GM03348 (cell line): ENCODE data around the gene POU6F2.
"Not testable (repeated sequence)": the region's sequence is repeated elsewhere in the genome, so short reads cannot be mapped to it uniquely, and the experiment has no call there.

Experiments
- DNase-seq: peaks from one replicate; pipeline ENCODE4 v3.0.0; 2012; ENCODE audit warnings: low spot score

Gene POU6F2

GRCh38 chr7:39355664-39356063 is 378.0 kb downstream of the POU6F2 start:
- DNase-seq: no peak

GRCh38 chr7:39356172-39356925 is 378.6 kb downstream of the POU6F2 start:
- peak; percentile 16 for DNase-seq

GRCh38 chr7:39357648-39358047 is 379.9 kb downstream of the POU6F2 start:
- no peak for DNase-seq

GRCh38 chr7:39360038-39360437 is 382.3 kb downstream of the POU6F2 start:
- no peak for DNase-seq

GRCh38 chr7:39360766-39361165 is 383.1 kb downstream of the POU6F2 start:
- no peak for DNase-seq

- no peak for DNase-seq
Measured at GRCh38 chr7:39365751-39366295, 388.1 kb downstream of the POU6F2 start.

GRCh38 chr7:39367451-39367850 is 389.7 kb downstream of the POU6F2 start:
- DNase-seq: no peak

GRCh38 chr7:39367943-39368342 is 390.2 kb downstream of the POU6F2 start:
- no peak for DNase-seq

GRCh38 chr7:39372383-39372782 is 394.7 kb downstream of the POU6F2 start:
- DNase-seq: no peak

- no peak for DNase-seq
Measured at GRCh38 chr7:39374436-39375040, 396.8 kb downstream of the POU6F2 start.

- DNase-seq: no peak
Measured at GRCh38 chr7:39375047-39375873, 397.6 kb downstream of the POU6F2 start.

- DNase-seq: no peak
Measured at GRCh38 chr7:39375874-39376190, 398.1 kb downstream of the POU6F2 start.

GRCh38 chr7:39376881-39377280 is 399.2 kb downstream of the POU6F2 start:
- DNase-seq: not testable (repeated sequence)

- DNase-seq: no peak
Measured at GRCh38 chr7:39379416-39379815, 401.7 kb downstream of the POU6F2 start.

GRCh38 chr7:39383136-39383535 is 405.4 kb downstream of the POU6F2 start:
- DNase-seq: peak; percentile 7

- DNase-seq: no peak
Measured at GRCh38 chr7:39384386-39384785, 406.7 kb downstream of the POU6F2 start.

GRCh38 chr7:39386718-39387117 is 409.0 kb downstream of the POU6F2 start:
- no peak for DNase-seq

- no peak for DNase-seq
Measured at GRCh38 chr7:39392151-39392550, 414.4 kb downstream of the POU6F2 start.

GRCh38 chr7:39394105-39394680 is 416.5 kb downstream of the POU6F2 start:
- DNase-seq: no peak

- DNase-seq: no peak
Measured at GRCh38 chr7:39399458-39399857, 421.7 kb downstream of the POU6F2 start.

GRCh38 chr7:39399986-39400385 is 422.3 kb downstream of the POU6F2 start:
- no peak for DNase-seq

GRCh38 chr7:39400836-39401235 is 423.1 kb downstream of the POU6F2 start:
- no peak for DNase-seq
